Vagina (tissue), 2 donors: ENCODE data around the gene LYPD5.

Experiments
- CTCF ChIP-seq, 3 experiments: fragments of 450-650 bp in 2 of 3; fragments of 200-600 bp in 1 of 3; sonication (generic) in 1 of 3; IDR thresholded peaks; one replicate each; pipeline ENCODE4 v1.5.1; 2017 to 2019; ENCODE audit warnings: antibody characterized with exemption in 3 of 3, mild to moderate bottlenecking in 2 of 3, moderate library complexity in 2 of 3
- POLR2A ChIP-seq, 2 donors: fragments of 450-650 bp; IDR thresholded peaks; one replicate each; pipeline ENCODE4 v1.6.1; 2017; ENCODE audit warnings: antibody characterized with exemption in 2 of 2, mild to moderate bottlenecking in 2 of 2, moderate library complexity in 2 of 2

GRCh38 chr19:43767316-43767715 is 34.9 kb downstream of the LYPD5 start:
- TF ChIP-seq POLR2A (IDR thresholded peaks at IDR 0.05) (no peak), CTCF (IDR thresholded peaks at IDR 0.05) (no peak)
